ENCODE measurements around the gene ZSCAN21. TPM values are rescaled to one million over a fixed set of nuclear protein-coding genes. Genes with fewer than 3 reads are reported as not detected.

The ZSCAN21 gene
- total RNA-seq, 1 experiment from 2014 or later, result 24.3 TPM

- Histone ChIP-seq H2BK20ac (ENCODE audit: low read depth, low read length, poor library complexity, severe bottlenecking) (no peak overlapping the region), H3K14ac (ENCODE audit: insufficient read depth, low read length) (no peak overlapping the region), H4K5ac (ENCODE audit: insufficient read length, low read depth, low read length) (no peak overlapping the region), H3K18ac (ENCODE audit: insufficient read length, low read depth, low read length) (no peak overlapping the region), H2AFZ (ENCODE audit: low read length) (no peak overlapping the region), H3K4me2 (ENCODE audit: insufficient read depth, insufficient read length, low read length) (no peak overlapping the region), H3K4ac (ENCODE audit: low read depth, low read length) (no peak overlapping the region), H2BK15ac (ENCODE audit: low read depth, low read length) (no peak overlapping the region), H3K79me2 (ENCODE audit: insufficient read depth, low read length) (no peaks in the 10 kb centered on the region; the same call in 1 of the 2 replicates), H2BK12ac (ENCODE audit: insufficient read length, low read depth, low read length) (no peak overlapping the region), H3K23ac (ENCODE audit: insufficient read length, low read depth, low read length) (no peak overlapping the region), H4K91ac (ENCODE audit: insufficient read length, low read depth, low read length) (no peak overlapping the region), H3K56ac (ENCODE audit: insufficient read length, low read depth, low read length) (no peak overlapping the region), H3K9ac (ENCODE audit: extremely low read depth, insufficient read length, low read length) (no peak overlapping the region), H3K23me2 (ENCODE audit: insufficient read length, low read depth, low read length, poor library complexity, severe bottlenecking) (peaks cover 4% of the 10 kb centered on the region), H3K27ac (ENCODE audit: insufficient read length, low read depth, low read length) (no peak overlapping the region), H3K9me3 (ENCODE audit: control insufficient read depth, low read depth, low read length) (no peaks in the 10 kb centered on the region), H3K4me1 (ENCODE audit: insufficient read depth, low read length) (no peaks in the 10 kb centered on the region), H2AK5ac (ENCODE audit: insufficient read length, low read length) (no peak overlapping the region), H3T11ph (ENCODE audit: low read length) (no peak overlapping the region), H2BK120ac (ENCODE audit: low read depth, low read length, poor library complexity, severe bottlenecking) (no peak overlapping the region), H3K27me3 (ENCODE audit: insufficient read depth, low read length) (no peaks in the 10 kb centered on the region), H4K8ac (replicated peaks; ENCODE audit: insufficient read length, low read depth, low read length) (no peak overlapping the region), H4K20me1 (ENCODE audit: control insufficient read depth, insufficient read depth, insufficient read length) (no peaks in the 10 kb centered on the region), H2BK5ac (ENCODE audit: insufficient read length, low read length) (no peak overlapping the region), H3K79me1 (ENCODE audit: insufficient read depth, low read depth, low read length, poor library complexity, severe bottlenecking) (no peaks in the 10 kb centered on the region)
- Mint-ChIP-seq H3K27ac (peak overlapping the region; percentile 18 to 86 (median 70); a peak in 4 of 7 replicates), H3K4me1 (peaks cover 6 to 17% of the 10 kb centered on the region in 2 experiments), H3K36me3 (ENCODE audit: insufficient read depth in 1 of 3, low read depth in 3 of 3) (peaks cover 77 to 84% (median 83%) of the 10 kb centered on the region in 3 experiments), H3K9me3 (no peaks in the 10 kb centered on the region; a peak in 1 of 5 replicates), H3K27me3 (ENCODE audit: low read depth) (peaks cover 5% of the 10 kb centered on the region), H3K4me3 (peak overlapping the region in 1 of 2 experiments; percentile 46; a peak in 1 of 5 replicates)
- no peak for DNase-seq
- WGBS (ENCODE audit: extremely low coverage, insufficient read length, low lambda C conversion rate), result no CpG with 5 or more reads among the region's 8 CpGs
- no peak for TF ChIP-seq CTCF (conservative IDR thresholded peaks at IDR 0.05)
Observed at GRCh38 chr7:100093054-100093453, 43.5 kb downstream of the ZSCAN21 start.
